ENCODE data around the gene CACNB3.

CACNB3 gene

GRCh38 chr12:48823281-48823680 is 5.0 kb downstream of the CACNB3 start:
- Histone ChIP-seq H3K4me3 (ENCODE audit: low read depth, low read length) (no peak overlapping the region), H3K9me3 (ENCODE audit: control insufficient read depth, insufficient read depth, low read depth, low read length) (no peaks in the 10 kb centered on the region), H3K36me3 (ENCODE audit: control insufficient read depth, insufficient read depth, low read length) (peaks cover 20% of the 10 kb centered on the region)

GRCh38 chr12:48824112-48824511 is 5.8 kb downstream of the CACNB3 start:
- peaks cover 15% of the 10 kb centered on the region for H3K27me3 ChIP-seq (ENCODE audit: control insufficient read depth, insufficient read depth, low read length)
- no peak overlapping the region for H3K9ac ChIP-seq (ENCODE audit: low read length)
- H3K9me3 ChIP-seq (ENCODE audit: control insufficient read depth, insufficient read depth, low read depth, low read length) = no peaks in the 10 kb centered on the region
- H3K4me1 ChIP-seq (ENCODE audit: control insufficient read depth, insufficient read depth, low read length) = peaks cover 22% of the 10 kb centered on the region
- no peak overlapping the region for H3K27ac ChIP-seq (ENCODE audit: low read depth, low read length)
- peaks cover 29% of the 10 kb centered on the region for H3K36me3 ChIP-seq (ENCODE audit: control insufficient read depth, insufficient read depth, low read length)
- no peak overlapping the region for H3K4me3 ChIP-seq (ENCODE audit: low read depth, low read length)

More at GRCh38 chr12:48823281-48823680, 5.0 kb downstream of the CACNB3 start:
- H3K9ac ChIP-seq (ENCODE audit: low read length) = no peak overlapping the region
- no peak overlapping the region for H3K27ac ChIP-seq (ENCODE audit: low read depth, low read length)
- peaks cover 19% of the 10 kb centered on the region for H3K27me3 ChIP-seq (ENCODE audit: control insufficient read depth, insufficient read depth, low read length)
- H3K4me1 ChIP-seq (ENCODE audit: control insufficient read depth, insufficient read depth, low read length) = peaks cover 23% of the 10 kb centered on the region

- Histone ChIP-seq H3K9me3 (ENCODE audit: control insufficient read depth, insufficient read depth, low read depth, low read length) (no peaks in the 10 kb centered on the region), H3K27ac (ENCODE audit: low read depth, low read length) (no peak overlapping the region), H3K9ac (ENCODE audit: low read length) (no peak overlapping the region), H3K4me1 (ENCODE audit: control insufficient read depth, insufficient read depth, low read length) (peaks cover 14% of the 10 kb centered on the region), H3K27me3 (ENCODE audit: control insufficient read depth, insufficient read depth, low read length) (peaks cover 7% of the 10 kb centered on the region), H3K36me3 (ENCODE audit: control insufficient read depth, insufficient read depth, low read length) (peaks cover 37% of the 10 kb centered on the region), H3K4me3 (ENCODE audit: low read depth, low read length) (no peak overlapping the region)
Measured at GRCh38 chr12:48824905-48825304, 6.6 kb downstream of the CACNB3 start.

GRCh38 chr12:48826209-48826855 is 8.0 kb downstream of the CACNB3 start:
- H3K9ac ChIP-seq (ENCODE audit: low read length) = no peak overlapping the region
- H3K4me1 ChIP-seq (ENCODE audit: control insufficient read depth, insufficient read depth, low read length) = peaks cover 8% of the 10 kb centered on the region; the same call in 1 of the 2 replicates
- no peak overlapping the region for H3K4me3 ChIP-seq (ENCODE audit: low read depth, low read length)
- no peaks in the 10 kb centered on the region; the same call in 1 of the 2 replicates for H3K27me3 ChIP-seq (ENCODE audit: control insufficient read depth, insufficient read depth, low read length)
- no peaks in the 10 kb centered on the region for H3K9me3 ChIP-seq (ENCODE audit: control insufficient read depth, insufficient read depth, low read depth, low read length)
- H3K36me3 ChIP-seq (ENCODE audit: control insufficient read depth, insufficient read depth, low read length) = peaks cover 51% of the 10 kb centered on the region
- H3K27ac ChIP-seq (ENCODE audit: low read depth, low read length) = no peak overlapping the region

- H3K27ac ChIP-seq (ENCODE audit: low read depth, low read length) = no peak overlapping the region
Measured at GRCh38 chr12:48827026-48827425, 8.7 kb downstream of the CACNB3 start.

GRCh38 chr12:48827513-48828096 is 9.3 kb downstream of the CACNB3 start:
- H3K9ac ChIP-seq (ENCODE audit: low read length) = no peak overlapping the region
- H3K4me3 ChIP-seq (ENCODE audit: low read depth, low read length) = no peak overlapping the region
- H3K27ac ChIP-seq (ENCODE audit: low read depth, low read length) = no peak overlapping the region
- peaks cover 64% of the 10 kb centered on the region for H3K36me3 ChIP-seq (ENCODE audit: control insufficient read depth, insufficient read depth, low read length)
- H3K9me3 ChIP-seq (ENCODE audit: control insufficient read depth, insufficient read depth, low read depth, low read length) = no peaks in the 10 kb centered on the region
- no peaks in the 10 kb centered on the region; the same call in 1 of the 2 replicates for H3K27me3 ChIP-seq (ENCODE audit: control insufficient read depth, insufficient read depth, low read length)
- H3K4me1 ChIP-seq (ENCODE audit: control insufficient read depth, insufficient read depth, low read length) = peaks cover 8% of the 10 kb centered on the region; the same call in 1 of the 2 replicates

More at GRCh38 chr12:48827026-48827425, 8.7 kb downstream of the CACNB3 start:
- Histone ChIP-seq H3K4me1 (ENCODE audit: control insufficient read depth, insufficient read depth, low read length) (peaks cover 8% of the 10 kb centered on the region; the same call in 1 of the 2 replicates), H3K4me3 (ENCODE audit: low read depth, low read length) (no peak overlapping the region), H3K36me3 (ENCODE audit: control insufficient read depth, insufficient read depth, low read length) (peaks cover 58% of the 10 kb centered on the region), H3K9ac (ENCODE audit: low read length) (no peak overlapping the region), H3K27me3 (ENCODE audit: control insufficient read depth, insufficient read depth, low read length) (no peaks in the 10 kb centered on the region; the same call in 1 of the 2 replicates), H3K9me3 (ENCODE audit: control insufficient read depth, insufficient read depth, low read depth, low read length) (no peaks in the 10 kb centered on the region)

GRCh38 chr12:48828293-48828692 is 10.0 kb downstream of the CACNB3 start:
- no peak overlapping the region for H3K9ac ChIP-seq (ENCODE audit: low read length)
- H3K9me3 ChIP-seq (ENCODE audit: control insufficient read depth, insufficient read depth, low read depth, low read length) = no peaks in the 10 kb centered on the region
- no peak overlapping the region for H3K27ac ChIP-seq (ENCODE audit: low read depth, low read length)
- peaks cover 70% of the 10 kb centered on the region for H3K36me3 ChIP-seq (ENCODE audit: control insufficient read depth, insufficient read depth, low read length)
- no peaks in the 10 kb centered on the region for H3K27me3 ChIP-seq (ENCODE audit: control insufficient read depth, insufficient read depth, low read length)
- H3K4me3 ChIP-seq (ENCODE audit: low read depth, low read length) = no peak overlapping the region
- peaks cover 8% of the 10 kb centered on the region; the same call in 1 of the 2 replicates for H3K4me1 ChIP-seq (ENCODE audit: control insufficient read depth, insufficient read depth, low read length)

GRCh38 chr12:48828841-48829575 is 10.7 kb downstream of the CACNB3 start:
- Histone ChIP-seq H3K4me1 (ENCODE audit: control insufficient read depth, insufficient read depth, low read length) (peaks cover 5% of the 10 kb centered on the region; the same call in 1 of the 2 replicates), H3K27me3 (ENCODE audit: control insufficient read depth, insufficient read depth, low read length) (no peaks in the 10 kb centered on the region), H3K9ac (ENCODE audit: low read length) (no peak overlapping the region), H3K27ac (ENCODE audit: low read depth, low read length) (no peak overlapping the region), H3K36me3 (ENCODE audit: control insufficient read depth, insufficient read depth, low read length) (peaks cover 78% of the 10 kb centered on the region), H3K9me3 (ENCODE audit: control insufficient read depth, insufficient read depth, low read depth, low read length) (no peaks in the 10 kb centered on the region), H3K4me3 (ENCODE audit: low read depth, low read length) (no peak overlapping the region)

- H3K4me3 ChIP-seq (ENCODE audit: low read depth, low read length) = no peak overlapping the region
- no peaks in the 10 kb centered on the region for H3K27me3 ChIP-seq (ENCODE audit: control insufficient read depth, insufficient read depth, low read length)
- no peak overlapping the region for H3K9ac ChIP-seq (ENCODE audit: low read length)
- H3K9me3 ChIP-seq (ENCODE audit: control insufficient read depth, insufficient read depth, low read depth, low read length) = no peaks in the 10 kb centered on the region
- H3K27ac ChIP-seq (ENCODE audit: low read depth, low read length) = no peak overlapping the region
- peaks cover 89% of the 10 kb centered on the region for H3K36me3 ChIP-seq (ENCODE audit: control insufficient read depth, insufficient read depth, low read length)
- no peaks in the 10 kb centered on the region for H3K4me1 ChIP-seq (ENCODE audit: control insufficient read depth, insufficient read depth, low read length)
Measured at GRCh38 chr12:48831257-48831656, 13.0 kb downstream of the CACNB3 start.

GRCh38 chr12:48832321-48833060 is 14.2 kb downstream of the CACNB3 start:
- Histone ChIP-seq H3K36me3 (ENCODE audit: control insufficient read depth, insufficient read depth, low read length) (peaks cover 97% of the 10 kb centered on the region), H3K9me3 (ENCODE audit: control insufficient read depth, insufficient read depth, low read depth, low read length) (no peaks in the 10 kb centered on the region), H3K4me1 (ENCODE audit: control insufficient read depth, insufficient read depth, low read length) (no peaks in the 10 kb centered on the region), H3K4me3 (ENCODE audit: low read depth, low read length) (no peak overlapping the region), H3K27me3 (ENCODE audit: control insufficient read depth, insufficient read depth, low read length) (no peaks in the 10 kb centered on the region), H3K27ac (ENCODE audit: low read depth, low read length) (no peak overlapping the region), H3K9ac (ENCODE audit: low read length) (no peak overlapping the region)
